ENCODE data around the gene ZSCAN29.
A peak's percentile ranks its signal among the peaks of the same experiment; 100 is the strongest.
"Not testable (repeated sequence)": the region's sequence is repeated elsewhere in the genome, so short reads cannot be mapped to it uniquely, and the experiment has no call there.

ZSCAN29 gene

DNA sequence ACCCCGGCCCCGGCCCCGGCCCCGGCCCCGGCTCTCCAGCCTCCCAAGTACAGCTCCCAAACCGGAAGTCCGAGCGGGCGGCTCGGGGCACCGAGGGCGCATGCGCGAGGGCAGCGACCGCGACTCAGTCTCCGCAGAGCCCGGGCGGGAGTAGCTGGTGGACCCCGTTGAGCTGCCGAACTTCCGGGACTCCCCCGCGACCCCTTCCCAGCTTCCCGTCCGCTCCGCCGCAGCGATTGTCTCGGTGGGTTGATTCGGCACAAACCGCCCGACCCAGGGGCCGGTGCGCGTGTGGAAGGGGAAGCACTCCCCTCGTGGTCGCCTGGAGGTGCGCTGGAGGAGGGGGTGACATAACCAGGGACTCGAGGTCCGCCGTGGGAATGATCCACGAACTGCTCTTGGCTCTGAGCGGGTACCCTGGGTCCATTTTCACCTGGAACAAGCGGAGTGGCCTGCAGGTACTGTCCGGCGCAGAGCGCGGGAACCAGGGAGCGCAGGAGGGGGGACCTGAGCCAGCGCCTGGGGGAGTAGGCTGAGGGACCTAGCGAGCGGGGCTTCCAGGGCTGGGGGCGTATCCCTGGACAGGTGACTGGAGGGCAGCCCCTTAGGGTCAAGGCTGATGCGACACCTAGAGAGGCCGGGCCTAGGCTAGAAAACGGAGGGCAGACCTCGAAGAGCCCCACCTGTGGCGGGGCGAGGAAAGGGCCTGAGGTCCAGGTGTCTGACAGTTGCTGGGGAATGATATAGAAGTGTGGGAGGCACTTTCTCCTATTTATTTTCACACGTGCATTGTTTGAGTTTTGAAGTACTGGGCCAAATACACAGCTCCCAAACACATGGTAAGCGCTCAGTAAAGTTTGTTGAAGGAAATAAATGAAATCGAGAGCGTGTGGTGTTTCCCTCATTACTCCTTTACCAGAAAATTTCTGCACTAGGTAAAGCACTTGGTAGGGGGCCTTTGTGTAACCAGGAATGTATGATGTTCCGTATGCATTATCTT lies at the start of gene ZSCAN29, which contains the start of gene TUBGCP4:
Gene ZSCAN29, minus strand, starts transcription at position 69 of the 1,000 bp plus-strand sequence. CDS start 1,130 bp downstream, outside the sequence.
Gene TUBGCP4, plus strand, starts transcription at position 127 of the 1,000 bp plus-strand sequence. Its CDS starts 254 bp downstream, at position 381.
- peak; percentile 93 for DNase-seq

DNA sequence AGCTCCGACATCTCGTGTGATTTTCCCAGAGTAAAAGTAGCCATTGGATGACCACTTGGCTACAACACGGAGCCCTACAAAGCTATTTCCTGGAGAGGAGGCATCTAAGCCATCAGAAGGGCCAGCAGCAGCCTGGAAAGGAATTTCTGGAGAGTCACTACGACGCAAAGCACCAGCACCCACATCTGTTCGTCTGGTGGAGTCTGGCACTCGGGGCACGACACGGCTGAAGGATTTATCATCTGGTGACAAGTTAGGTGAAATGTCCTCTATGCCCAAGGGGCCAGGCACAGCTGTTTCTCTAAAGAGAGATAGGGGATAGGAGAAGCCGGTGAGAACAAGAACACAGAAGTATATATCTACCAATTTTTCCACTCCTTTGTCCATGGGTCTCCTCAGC lies 49.6 kb upstream of the ZSCAN29 start:
- no peak for DNase-seq

- no peak for DNase-seq
Observed at GRCh38 chr15:43414196-43414595, 43.4 kb upstream of the ZSCAN29 start.

GRCh38 chr15:43412096-43412495 lies 41.3 kb upstream of the ZSCAN29 start:
- DNase-seq, result no peak

- no peak for DNase-seq
Observed at GRCh38 chr15:43410572-43411214, 39.9 kb upstream of the ZSCAN29 start.

DNA sequence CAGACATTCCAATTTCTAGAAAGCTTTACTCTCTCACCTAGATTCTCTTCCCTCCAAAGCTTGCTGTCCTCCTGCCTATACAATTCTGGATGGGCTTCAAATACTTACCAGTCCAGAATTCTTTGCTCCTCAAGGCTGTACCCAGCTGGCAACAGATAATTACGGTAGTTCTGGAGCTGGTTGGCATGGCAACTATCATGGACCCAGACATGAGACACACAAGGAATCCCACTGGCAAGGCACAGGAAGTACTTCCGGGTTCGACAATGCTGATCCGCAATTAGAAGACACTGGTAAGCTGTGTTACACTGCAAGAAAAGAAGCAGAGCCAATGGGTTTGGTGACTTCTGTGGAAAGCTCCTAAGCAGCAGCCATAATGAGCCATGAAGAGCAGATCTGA lies 37.9 kb upstream of the ZSCAN29 start:
- no peak for DNase-seq

- no peak for DNase-seq
Observed at GRCh38 chr15:43406808-43407207, 36.0 kb upstream of the ZSCAN29 start.

DNA sequence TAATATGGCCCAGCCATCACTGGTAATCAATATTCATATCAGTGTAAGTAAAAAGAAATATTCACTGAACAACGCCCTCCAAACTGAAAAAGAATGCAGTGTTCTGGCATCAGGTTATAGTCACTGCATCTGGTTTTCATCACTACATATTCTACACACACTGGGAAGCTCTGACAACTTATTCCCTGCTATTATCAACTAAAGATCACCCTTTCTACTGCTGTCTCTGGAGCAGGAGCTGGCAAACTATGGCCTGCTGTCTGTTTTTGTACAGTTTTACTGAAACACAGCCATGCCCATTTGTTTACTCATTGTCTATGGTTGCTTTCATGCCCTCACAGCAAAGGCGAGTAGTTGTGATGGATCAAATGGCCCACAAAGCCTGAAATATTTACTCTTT lies 35.3 kb upstream of the ZSCAN29 start:
- no peak for DNase-seq

DNA sequence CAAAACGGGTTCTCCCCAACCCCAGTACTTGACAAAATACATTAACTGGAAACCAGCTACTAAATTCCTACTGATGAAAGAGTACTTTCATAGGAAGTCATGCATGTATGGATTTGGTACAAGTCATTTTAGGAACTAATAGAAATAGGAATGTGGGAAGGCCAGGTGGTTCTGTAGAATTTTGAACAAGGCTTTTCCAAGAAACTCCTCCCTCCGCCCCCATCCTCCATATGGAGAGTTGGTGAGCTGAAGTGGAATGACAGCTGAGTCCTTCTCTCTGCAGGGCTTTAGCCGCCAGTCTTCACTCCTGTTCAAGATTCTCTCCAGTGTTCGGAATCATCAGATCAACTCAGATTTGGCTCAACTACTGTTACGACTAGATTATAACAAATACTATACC lies 33.3 kb upstream of the ZSCAN29 start:
- no peak for DNase-seq

- no peak for DNase-seq
Observed at GRCh38 chr15:43403616-43404015, 32.8 kb upstream of the ZSCAN29 start.

DNA sequence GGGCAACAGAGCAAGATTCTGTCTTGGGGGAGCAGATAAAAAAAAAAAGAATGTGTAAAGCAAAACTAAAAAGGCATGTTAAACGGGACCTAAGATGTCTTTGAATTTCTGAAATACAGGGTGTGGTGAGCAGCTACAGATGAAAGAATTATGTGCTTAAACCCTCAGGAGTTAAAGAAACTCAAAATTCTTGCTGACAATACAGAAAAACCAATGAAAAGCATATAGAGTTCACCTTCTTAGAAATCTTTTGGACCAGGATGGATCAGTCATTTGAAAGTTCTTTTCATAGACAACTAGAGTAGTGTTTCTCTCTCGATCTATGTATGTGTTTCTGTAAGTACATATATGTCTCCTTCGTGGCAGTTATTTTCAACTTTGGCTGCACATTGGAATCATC lies 31.4 kb upstream of the ZSCAN29 start:
- DNase-seq, result no peak

DNA sequence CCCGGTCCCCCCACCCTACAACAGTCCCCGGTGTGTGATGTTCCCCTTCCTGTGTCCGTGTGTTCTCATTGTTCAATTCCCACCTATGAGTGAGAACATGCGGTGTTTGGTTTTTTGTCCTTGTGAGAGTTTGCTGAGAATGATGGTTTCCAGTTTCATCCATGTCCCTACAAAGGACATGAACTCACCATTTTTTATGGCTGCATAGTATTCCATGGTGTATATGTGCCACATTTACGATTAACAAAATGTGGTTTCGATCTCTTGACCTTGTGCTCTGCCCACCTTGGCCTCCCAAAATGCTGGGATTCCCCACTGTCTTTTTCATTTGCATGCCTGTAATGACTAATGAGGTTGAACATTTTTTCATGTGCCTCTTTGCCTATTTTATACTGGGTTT lies 22.7 kb upstream of the ZSCAN29 start:
- not testable (repeated sequence) for DNase-seq

- DNase-seq, result no peak
Observed at GRCh38 chr15:43390723-43391122, 19.9 kb upstream of the ZSCAN29 start.

DNA sequence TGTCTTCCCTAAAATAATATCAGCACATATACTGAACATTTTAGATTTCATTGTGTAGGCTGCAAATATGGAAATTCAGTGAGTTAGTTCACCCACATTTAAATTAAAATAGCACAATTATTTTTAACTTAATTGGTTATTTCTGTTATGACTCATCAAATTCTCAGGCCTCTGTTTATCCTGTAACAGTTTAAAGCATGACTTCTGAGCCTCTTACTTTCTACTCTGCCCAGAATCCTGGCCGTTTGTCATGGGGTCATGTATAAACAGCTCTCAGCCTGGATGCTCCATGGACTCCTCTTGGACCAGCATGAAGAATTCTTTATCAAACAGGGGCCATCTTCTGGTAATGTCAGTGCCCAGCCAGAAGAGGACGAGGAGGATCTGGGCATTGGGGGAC lies 12.2 kb upstream of the ZSCAN29 start:
- DNase-seq, result no peak

DNA sequence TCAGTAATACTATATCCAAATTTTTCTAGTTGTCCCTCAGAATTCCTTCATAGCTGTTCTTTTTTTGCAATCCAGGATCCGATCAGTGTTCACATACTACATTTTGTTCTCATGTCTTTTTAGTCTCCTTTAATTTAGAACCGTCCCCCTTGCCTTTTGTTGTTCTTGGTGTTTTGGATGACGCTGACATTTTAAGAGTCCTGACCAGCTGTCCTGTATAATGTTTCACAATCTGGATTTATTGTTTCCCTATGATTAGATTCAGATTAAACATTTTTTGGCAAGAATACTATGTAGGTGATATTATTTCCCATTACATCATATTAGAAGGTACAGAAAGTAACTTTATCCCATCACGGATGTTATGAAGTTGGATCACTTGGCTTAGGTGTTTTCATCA lies 11.5 kb upstream of the ZSCAN29 start:
- no peak for DNase-seq

- no peak for DNase-seq
Observed at GRCh38 chr15:43378601-43379000, 7.8 kb upstream of the ZSCAN29 start.

- peak; percentile 57 for DNase-seq
Observed at GRCh38 chr15:43376017-43376705, 5.3 kb upstream of the ZSCAN29 start.

- peak; percentile 59 for DNase-seq
Observed at GRCh38 chr15:43370310-43370974, 401 bp downstream of the ZSCAN29 start.

DNA sequence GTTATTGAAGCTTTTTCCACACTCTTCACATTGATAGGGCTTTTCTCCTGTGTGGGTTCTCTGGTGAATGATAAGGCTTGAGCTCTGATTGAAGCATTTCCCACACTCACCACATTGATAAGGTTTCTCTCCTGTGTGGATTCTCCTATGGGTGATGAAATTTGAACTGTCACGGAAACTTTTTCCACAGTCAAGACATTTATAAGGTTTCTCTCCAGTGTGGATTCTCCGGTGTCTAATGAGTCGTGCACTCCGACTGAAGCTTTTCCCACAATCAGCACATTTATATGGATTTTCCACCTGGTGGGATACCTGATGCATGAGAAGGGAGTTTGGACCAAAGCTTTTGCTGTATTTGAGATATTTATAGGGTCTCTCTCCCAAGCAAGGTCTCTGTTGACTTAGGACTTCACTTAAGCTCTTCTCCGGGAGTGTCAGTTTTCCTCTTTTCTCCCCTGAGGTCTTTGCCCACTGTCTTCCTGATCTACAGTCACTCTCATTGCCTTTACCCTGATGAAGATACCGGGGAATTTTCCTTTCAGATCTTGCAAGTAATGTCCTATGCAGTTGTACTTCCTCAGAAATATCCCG lies 9.4 kb downstream of the ZSCAN29 start:
- no peak for DNase-seq

GRCh38 chr15:43360821-43361220 lies 10.0 kb downstream of the ZSCAN29 start:
- DNase-seq, result no peak

DNA sequence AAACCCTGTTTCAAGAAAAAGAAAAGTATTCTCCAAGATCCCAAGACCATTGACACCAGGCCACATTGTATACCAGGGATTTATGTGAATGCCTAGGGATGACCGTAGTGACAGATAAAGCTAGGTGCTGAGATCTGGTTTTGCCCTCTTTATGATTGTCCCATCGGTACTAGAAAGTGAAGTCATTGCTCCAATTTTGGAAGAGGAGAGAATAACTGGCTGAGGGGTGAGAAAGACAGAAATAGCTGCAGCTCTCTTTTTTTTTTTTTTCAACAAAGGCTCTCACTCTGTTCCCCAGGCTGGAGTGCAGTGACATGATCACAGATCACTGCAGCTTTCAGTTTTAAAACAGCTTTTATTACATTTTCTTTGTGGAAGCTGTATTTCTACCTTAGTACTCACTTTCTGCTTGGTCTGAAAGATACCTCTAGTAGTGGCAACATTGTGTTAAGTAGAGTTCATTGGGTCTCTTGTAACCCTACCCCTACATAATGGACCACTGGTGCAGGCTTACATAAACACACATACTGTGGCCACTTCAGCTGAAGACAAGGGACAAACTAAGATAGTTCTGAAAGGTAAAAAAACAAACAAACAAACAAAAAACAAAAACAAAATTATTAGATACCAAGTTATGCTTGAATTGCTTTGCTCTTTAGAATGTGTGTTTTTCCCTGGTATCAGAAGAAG lies 18.0 kb downstream of the ZSCAN29 start:
- no peak for DNase-seq

GRCh38 chr15:43347114-43347513 lies 23.7 kb downstream of the ZSCAN29 start:
- DNase-seq, result no peak

All from activated CD8-positive, alpha-beta memory T cell treated with anti-CD3 and anti-CD28 coated beads, Interleukin-2, amount 50 U/mL, for 48 hours (primary cell).